GM19238 (cell line): ENCODE results near the gene KCNG1.
A peak's percentile ranks its signal among the peaks of the same experiment; 100 is the strongest.
"Not testable (repeated sequence)": the region's sequence is repeated elsewhere in the genome, so short reads cannot be mapped to it uniquely, and the experiment has no call there.

ENCODE experiments used
- DNase-seq: peaks from one replicate; pipeline ENCODE4 v3.0.0; 2011; ENCODE audit warnings: low spot score; ENCODE audit not compliant: insufficient read length

KCNG1 gene

DNA sequence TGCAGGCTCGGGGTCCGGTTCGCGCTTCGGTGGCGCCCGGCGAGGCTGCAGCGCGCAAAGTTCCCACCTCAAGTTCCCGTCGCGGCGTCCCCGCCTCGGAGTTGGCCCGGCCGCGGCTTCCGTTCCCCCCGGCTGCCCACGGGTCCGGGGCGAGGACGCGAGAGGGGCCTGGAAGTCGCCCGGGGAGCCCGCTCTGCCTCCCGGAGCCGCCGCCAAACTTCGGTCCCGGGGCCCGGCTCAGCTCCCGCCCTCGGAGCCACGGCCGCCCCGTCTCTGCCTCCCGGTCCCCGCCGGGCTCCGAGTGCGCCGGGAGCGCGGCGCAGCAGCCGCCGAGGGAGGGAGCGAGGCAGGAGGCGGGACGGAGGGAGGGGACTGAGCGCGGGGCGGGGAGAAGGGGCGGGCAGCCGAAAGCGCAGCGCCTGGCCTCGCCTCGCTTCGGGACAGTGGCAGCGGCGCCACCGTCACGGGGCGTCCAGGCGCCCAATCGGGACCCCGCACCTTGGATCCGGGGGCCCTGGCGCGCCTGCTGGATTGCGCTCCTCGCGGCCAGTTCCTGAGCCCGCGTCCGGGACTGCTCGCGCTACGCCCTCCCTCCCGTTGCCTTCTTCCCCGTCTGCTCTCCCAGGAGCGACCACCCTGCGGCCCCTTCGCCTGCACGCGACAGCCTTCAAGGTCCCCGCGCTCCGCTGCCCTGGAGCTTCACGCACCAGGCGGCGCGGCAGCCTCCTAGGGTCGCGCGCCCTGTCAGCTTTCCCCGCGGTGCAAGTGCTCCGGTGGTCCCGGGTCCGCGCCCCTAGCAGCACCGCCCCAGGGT is at the start of gene KCNG1:
Gene KCNG1 (minus strand): TSS at position 305 of the 814 bp plus-strand sequence. CDS start 12,769 bp downstream, outside the sequence.
- peak; percentile 50 for DNase-seq

- no peak for DNase-seq
Measured at GRCh38 chr20:51070621-51071020, 47.7 kb upstream of the KCNG1 start.

DNA sequence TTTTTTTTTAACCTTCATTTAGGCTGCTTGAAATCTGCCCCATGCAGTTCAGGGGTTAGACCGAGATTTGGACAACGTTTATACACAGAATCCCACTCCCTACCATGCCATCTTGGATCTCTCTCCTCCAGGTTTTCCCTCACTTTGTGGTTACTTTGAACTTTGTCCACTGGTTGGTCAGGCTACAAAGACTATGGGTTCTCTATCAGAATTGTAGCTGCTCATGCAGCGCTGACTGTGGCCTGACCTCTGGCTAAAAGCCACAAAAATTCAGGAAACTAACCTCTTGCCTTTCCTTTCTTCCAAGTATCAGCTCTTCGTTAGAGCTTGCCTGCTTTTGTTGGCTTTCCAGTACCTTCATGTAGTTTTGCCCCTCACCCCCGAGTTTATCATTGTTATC is 44.9 kb upstream of the KCNG1 start:
- DNase-seq = no peak

GRCh38 chr20:51065615-51066014 is 42.7 kb upstream of the KCNG1 start:
- DNase-seq = no peak

- DNase-seq = no peak
Measured at GRCh38 chr20:51064137-51064536, 41.2 kb upstream of the KCNG1 start.

GRCh38 chr20:51062065-51062464 is 39.2 kb upstream of the KCNG1 start:
- DNase-seq = no peak

- DNase-seq = no peak
Measured at GRCh38 chr20:51061418-51062045, 38.6 kb upstream of the KCNG1 start.

GRCh38 chr20:51060301-51060700 is 37.4 kb upstream of the KCNG1 start:
- no peak for DNase-seq

GRCh38 chr20:51059862-51060261 is 37.0 kb upstream of the KCNG1 start:
- no peak for DNase-seq

GRCh38 chr20:51058017-51058416 is 35.1 kb upstream of the KCNG1 start:
- DNase-seq = no peak

DNA sequence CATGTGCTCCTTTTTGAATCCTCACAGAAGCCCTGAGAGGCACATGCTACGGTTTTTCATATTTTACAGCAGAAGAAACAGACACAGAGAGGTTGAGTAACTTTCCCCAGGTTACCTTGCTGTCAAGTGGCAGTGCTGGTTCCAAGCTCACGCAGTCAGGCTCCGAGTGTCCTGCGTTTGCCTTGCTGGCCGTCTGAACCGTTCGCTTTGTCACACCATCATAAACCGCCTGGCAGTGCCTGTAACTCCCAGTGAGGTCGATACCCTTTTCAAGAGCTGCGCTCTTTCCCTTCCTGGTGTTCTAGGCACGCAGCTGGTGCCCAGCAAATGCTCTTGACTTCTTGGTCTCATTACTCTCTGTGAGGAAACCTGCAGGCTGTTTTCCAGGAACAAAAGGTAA is 31.3 kb upstream of the KCNG1 start:
- DNase-seq = no peak

DNA sequence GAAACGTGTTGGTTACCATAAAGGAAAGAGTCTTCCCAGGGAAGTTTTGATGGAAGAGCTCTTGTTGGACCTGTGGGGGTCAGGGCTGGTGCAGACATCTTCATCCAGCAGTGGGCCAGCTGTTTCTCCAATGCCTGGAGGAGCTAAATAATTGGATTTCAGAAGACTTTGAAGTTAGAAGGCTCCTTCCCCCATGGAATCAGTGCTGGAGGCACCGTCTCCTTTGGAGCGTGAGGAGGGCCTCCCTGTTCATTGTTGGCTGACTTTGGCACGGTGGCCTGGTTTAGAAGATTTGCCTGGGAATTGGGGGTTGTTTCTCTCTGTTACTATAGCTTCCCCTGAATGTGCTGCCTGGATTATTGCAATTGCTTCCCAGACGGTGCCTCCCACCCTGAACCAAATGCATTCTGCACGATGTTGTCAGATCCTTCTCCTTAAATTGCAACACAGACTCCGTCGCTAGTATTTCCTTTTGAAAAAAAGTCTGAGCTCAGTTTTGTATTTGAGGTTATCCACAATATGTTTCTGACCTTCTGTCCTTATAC is 27.7 kb upstream of the KCNG1 start:
- no peak for DNase-seq

GRCh38 chr20:51046021-51046985 is 23.4 kb upstream of the KCNG1 start:
- no peak for DNase-seq

- DNase-seq = not testable (repeated sequence)
Measured at GRCh38 chr20:51045492-51045891, 22.6 kb upstream of the KCNG1 start.

DNA sequence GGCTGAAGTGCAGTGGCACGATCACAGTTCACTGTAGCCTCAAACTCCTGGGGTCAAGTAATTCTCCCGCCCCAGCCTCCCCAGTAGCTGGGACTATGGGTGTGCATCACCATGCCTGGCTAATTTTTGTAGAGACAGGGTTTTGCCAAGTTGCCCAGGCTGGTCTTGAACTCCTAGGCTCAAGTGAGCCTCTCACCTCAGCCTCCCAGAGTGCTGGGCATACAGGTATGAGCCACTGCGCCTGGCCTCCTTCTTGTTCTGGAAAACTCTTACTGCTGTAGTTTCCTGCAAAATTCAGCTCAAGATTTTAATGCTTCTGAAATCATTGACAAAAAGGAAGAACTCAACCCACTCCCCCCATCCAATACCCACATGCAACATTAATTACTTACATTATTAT is 21.9 kb upstream of the KCNG1 start:
- no peak for DNase-seq

DNA sequence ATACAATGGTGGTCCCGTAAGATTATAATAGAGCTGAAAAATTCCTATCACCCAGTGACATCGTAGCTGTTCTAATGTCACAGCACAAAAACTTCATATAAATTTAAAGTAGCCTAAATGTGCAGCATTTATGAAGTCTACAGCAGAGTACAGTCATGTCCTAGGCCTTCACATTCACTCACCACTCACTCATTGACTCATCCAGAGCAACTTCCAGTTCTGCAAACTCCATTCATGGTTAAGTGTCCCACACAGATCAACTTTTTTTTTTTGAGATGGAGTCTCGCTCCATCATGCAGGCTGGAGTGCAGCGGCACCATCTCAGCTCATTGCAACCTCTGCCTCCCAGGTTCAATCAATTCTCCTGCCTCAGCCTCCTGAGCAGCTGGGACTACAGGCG is 20.9 kb upstream of the KCNG1 start:
- no peak for DNase-seq

DNA sequence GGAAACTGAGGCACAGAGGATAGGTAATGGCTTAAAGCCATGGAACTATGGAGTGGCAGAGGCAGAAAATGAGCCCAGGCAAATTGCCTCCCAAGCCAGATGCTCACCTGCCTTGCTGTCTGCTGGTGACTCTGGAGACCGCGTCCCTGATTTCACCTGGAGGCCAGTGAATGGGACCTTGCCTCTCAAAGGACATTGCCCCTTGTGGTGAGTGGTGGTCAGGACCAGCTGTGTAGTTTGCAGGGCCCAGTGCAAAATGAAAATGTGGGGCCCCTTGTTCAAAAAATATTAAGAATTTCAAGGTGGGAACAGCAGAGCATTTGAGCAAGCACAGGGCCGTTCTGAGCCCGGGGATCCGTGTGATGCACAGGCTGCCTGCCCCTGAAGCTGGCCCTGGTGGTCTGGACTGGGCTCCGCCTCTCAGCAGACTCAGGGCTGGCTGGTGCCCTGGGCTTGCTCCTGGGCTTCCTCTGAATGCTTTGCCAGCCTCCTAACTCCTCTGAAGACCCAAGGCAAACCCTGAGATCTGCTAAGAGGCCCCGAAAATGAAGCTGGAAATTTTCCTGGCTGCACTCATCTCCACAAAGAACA is 19.8 kb upstream of the KCNG1 start:
- DNase-seq = no peak

- DNase-seq = no peak
Measured at GRCh38 chr20:51042064-51042463, 19.2 kb upstream of the KCNG1 start.

DNA sequence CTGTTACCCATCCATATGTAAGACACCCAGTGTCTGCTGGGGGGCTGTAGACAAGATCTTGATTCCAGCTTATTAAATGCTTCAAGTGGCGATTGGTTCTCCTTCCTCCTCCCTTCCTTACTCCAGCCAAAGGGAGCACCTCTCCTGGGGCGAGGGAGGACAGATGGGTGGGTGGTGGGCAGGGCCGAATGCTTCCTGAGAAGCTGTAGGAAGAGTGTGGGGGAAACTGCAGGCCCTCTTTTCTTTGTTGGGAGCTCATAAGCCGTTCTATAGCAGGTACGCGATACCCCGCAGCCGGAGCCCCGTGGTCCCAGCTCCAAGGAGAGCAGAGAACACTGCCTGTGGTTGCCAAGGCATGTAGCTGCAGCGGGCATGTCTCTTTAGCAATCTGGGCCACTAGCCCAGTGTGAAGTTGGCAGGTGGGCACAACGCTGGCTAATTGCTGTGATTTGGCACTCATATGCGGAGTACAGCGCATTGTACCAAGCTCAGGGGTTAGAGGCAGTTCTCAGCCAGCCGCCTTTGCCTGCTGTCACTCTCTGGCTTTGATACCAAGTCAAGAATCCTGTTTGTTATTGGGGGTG is 14.7 kb upstream of the KCNG1 start:
- DNase-seq = no peak

DNA sequence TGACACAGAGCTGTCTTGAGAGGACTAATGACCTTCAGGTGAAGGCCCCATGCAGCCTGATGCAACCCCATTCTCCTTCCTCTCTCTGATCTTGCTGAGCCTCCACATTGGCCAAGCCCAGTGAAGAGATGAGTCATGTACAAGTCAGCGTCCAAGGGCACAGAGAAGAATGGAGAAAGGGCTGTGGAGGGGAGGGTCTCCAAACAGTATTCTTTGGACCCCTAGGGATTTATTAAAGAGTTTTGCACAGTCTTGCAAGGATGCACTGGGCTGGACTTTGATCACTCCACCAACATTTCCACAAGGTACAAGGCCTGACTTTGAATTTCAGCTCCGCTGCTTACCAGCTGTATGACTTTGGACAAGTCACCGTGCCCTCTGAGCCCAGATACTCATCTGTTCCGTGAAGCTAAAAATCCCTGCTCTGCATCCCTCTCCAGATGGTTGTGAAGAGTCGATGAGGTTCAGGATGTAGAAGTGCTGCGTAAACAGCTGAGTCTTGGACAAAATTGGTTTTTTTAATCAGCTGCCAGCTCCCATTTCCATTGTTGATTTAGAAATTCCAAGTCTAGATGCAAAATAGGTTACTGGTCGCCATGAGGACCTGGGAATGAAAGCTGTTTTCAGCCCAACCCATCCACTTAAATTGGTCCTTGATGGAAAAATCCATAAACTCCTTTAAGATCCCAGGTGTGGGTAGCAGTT is 14.1 kb upstream of the KCNG1 start:
- DNase-seq = no peak
